Fibroblast of peridontal ligament (primary cell): ENCODE results near the gene CACNA1F.

Experiments used
- DNase-seq: peaks from one replicate; pipeline ENCODE4 v3.0.0-alpha.2; 2010; ENCODE audit errors: extremely low read depth

The CACNA1F gene

GRCh38 chrX:49230500-49231232 is 2.5 kb downstream of the CACNA1F start:
- no peak for DNase-seq

- no peak for DNase-seq
Measured at GRCh38 chrX:49228185-49228584, 5.0 kb downstream of the CACNA1F start.

GRCh38 chrX:49227726-49228125 is 5.4 kb downstream of the CACNA1F start:
- DNase-seq = no peak

GRCh38 chrX:49226946-49227345 is 6.2 kb downstream of the CACNA1F start:
- no peak for DNase-seq

- no peak for DNase-seq
Measured at GRCh38 chrX:49225858-49226257, 7.3 kb downstream of the CACNA1F start.

GRCh38 chrX:49221868-49222267 is 11.3 kb downstream of the CACNA1F start:
- DNase-seq = no peak

GRCh38 chrX:49220100-49220499 is 13.0 kb downstream of the CACNA1F start:
- no peak for DNase-seq

GRCh38 chrX:49214996-49215526 is 18.1 kb downstream of the CACNA1F start:
- DNase-seq = no peak

GRCh38 chrX:49214416-49214815 is 18.7 kb downstream of the CACNA1F start:
- DNase-seq = no peak

GRCh38 chrX:49212861-49213260 is 20.3 kb downstream of the CACNA1F start:
- no peak for DNase-seq

GRCh38 chrX:49212209-49212608 is 20.9 kb downstream of the CACNA1F start:
- DNase-seq = no peak

GRCh38 chrX:49211074-49211473 is 22.1 kb downstream of the CACNA1F start:
- no peak for DNase-seq

GRCh38 chrX:49210406-49210805 is 22.7 kb downstream of the CACNA1F start:
- no peak for DNase-seq

- DNase-seq = no peak
Measured at GRCh38 chrX:49209434-49210251, 23.5 kb downstream of the CACNA1F start.

- DNase-seq = no peak
Measured at GRCh38 chrX:49208399-49208798, 24.7 kb downstream of the CACNA1F start.

- DNase-seq = no peak
Measured at GRCh38 chrX:49206543-49206942, 26.6 kb downstream of the CACNA1F start.

- DNase-seq = no peak
Measured at GRCh38 chrX:49205443-49205842, 27.7 kb downstream of the CACNA1F start.

GRCh38 chrX:49204709-49205108 is 28.4 kb downstream of the CACNA1F start:
- no peak for DNase-seq

- no peak for DNase-seq
Measured at GRCh38 chrX:49204017-49204416, 29.1 kb downstream of the CACNA1F start.

- DNase-seq = no peak
Measured at GRCh38 chrX:49203536-49203935, 29.6 kb downstream of the CACNA1F start.

- no peak for DNase-seq
Measured at GRCh38 chrX:49202022-49202421, 31.1 kb downstream of the CACNA1F start.

GRCh38 chrX:49199906-49200771 is 33.0 kb downstream of the CACNA1F start, which contains the start of gene SYP:
Gene SYP, minus strand, starts transcription at chrX:49200193. Its CDS starts 7 bp downstream, at chrX:49200186.
- DNase-seq = peak; percentile 67
